Activated T-helper 17 cell treated with anti-CD3 and anti-CD28 coated beads, Interleukin-2, amount 50 U/mL, for 72 hours (primary cell): Measurements from ENCODE around the gene TBK1. TPM values are rescaled to one million over a fixed set of nuclear protein-coding genes. Genes with fewer than 3 reads are reported as not detected.
"Not testable (repeated sequence)": the region's sequence is repeated elsewhere in the genome, so short reads cannot be mapped to it uniquely, and the experiment has no call there.

ENCODE experiments used
- ATAC-seq: fragments of 150-1000 bp; cut with Tn5 transposase; replicated peaks from 2 replicates; pipeline ENCODE4 v1.10.0; 2021; ENCODE audit warnings: mild to moderate bottlenecking, moderate library complexity
- H3K27ac Mint-ChIP-seq: one replicate; pipeline ENCODE4 v1.8.0; 2022; ENCODE audit warnings: mixed read lengths
- H3K27me3 Mint-ChIP-seq: one replicate; pipeline ENCODE4 v1.8.0; 2022; ENCODE audit warnings: mixed read lengths
- H3K36me3 Mint-ChIP-seq: one replicate; pipeline ENCODE4 v1.8.0; 2022; ENCODE audit warnings: low read depth, mild to moderate bottlenecking, mixed read lengths
- H3K4me1 Mint-ChIP-seq: one replicate; pipeline ENCODE4 v1.8.0; 2022; ENCODE audit warnings: mixed read lengths
- H3K4me3 Mint-ChIP-seq: one replicate; pipeline ENCODE4 v1.8.0; 2022; ENCODE audit warnings: mild to moderate bottlenecking, mixed read lengths
- H3K9me3 Mint-ChIP-seq: one replicate; pipeline ENCODE4 v1.8.0; 2022; ENCODE audit warnings: mixed read lengths
- total RNA-seq, 2 donors: library from RNA; stranded (reverse); gene quantifications; one replicate each; pipeline ENCODE4 v1.2.3, GENCODE V29; 2022

The TBK1 gene
- total RNA-seq, 2 donors from 2014 or later, result 36.7 to 37.1 TPM

GRCh38 chr12:64496839-64497400 lies 45.0 kb downstream of the TBK1 start:
- Mint-ChIP-seq H3K27ac (peak overlapping the region; percentile 69), H3K4me3 (no peak overlapping the region), H3K36me3 (peaks cover 99% of the 10 kb centered on the region), H3K27me3 (no peaks in the 10 kb centered on the region), H3K9me3 (no peaks in the 10 kb centered on the region), H3K4me1 (peaks cover 6% of the 10 kb centered on the region)
- ATAC-seq, result peak; percentile 61

- peak overlapping the region; percentile 69 for H3K27ac Mint-ChIP-seq
- peaks cover 97% of the 10 kb centered on the region for H3K36me3 Mint-ChIP-seq
- peaks cover 6% of the 10 kb centered on the region for H3K4me1 Mint-ChIP-seq
- no peaks in the 10 kb centered on the region for H3K9me3 Mint-ChIP-seq
- H3K4me3 Mint-ChIP-seq, result no peak overlapping the region
- ATAC-seq, result peak; percentile 67
- no peaks in the 10 kb centered on the region for H3K27me3 Mint-ChIP-seq
Measured at GRCh38 chr12:64497484-64497883, 45.6 kb downstream of the TBK1 start.

- peak; percentile 31 for ATAC-seq
- Mint-ChIP-seq H3K4me3 (no peak overlapping the region), H3K27me3 (no peaks in the 10 kb centered on the region), H3K27ac (peak overlapping the region; percentile 69), H3K9me3 (no peaks in the 10 kb centered on the region), H3K36me3 (peaks cover 97% of the 10 kb centered on the region), H3K4me1 (peaks cover 6% of the 10 kb centered on the region)
Measured at GRCh38 chr12:64497903-64498302, 46.0 kb downstream of the TBK1 start.

GRCh38 chr12:64500394-64500793 lies 48.5 kb downstream of the TBK1 start:
- Mint-ChIP-seq H3K9me3 (no peaks in the 10 kb centered on the region), H3K4me3 (no peak overlapping the region), H3K4me1 (peaks cover under 1% of the 10 kb centered on the region), H3K27ac (no peak overlapping the region), H3K36me3 (peaks cover 73% of the 10 kb centered on the region), H3K27me3 (no peaks in the 10 kb centered on the region)
- ATAC-seq, result no peak

- Mint-ChIP-seq H3K9me3 (no peaks in the 10 kb centered on the region), H3K4me1 (no peaks in the 10 kb centered on the region), H3K36me3 (peaks cover 62% of the 10 kb centered on the region), H3K27ac (no peak overlapping the region), H3K27me3 (no peaks in the 10 kb centered on the region), H3K4me3 (no peak overlapping the region)
- ATAC-seq, result no peak
Measured at GRCh38 chr12:64501486-64501885, 49.6 kb downstream of the TBK1 start.

- no peak overlapping the region for H3K27ac Mint-ChIP-seq
- H3K4me1 Mint-ChIP-seq, result no peaks in the 10 kb centered on the region
Measured at GRCh38 chr12:64506955-64507354, 55.0 kb downstream of the TBK1 start.

GRCh38 chr12:64510667-64511066 lies 58.7 kb downstream of the TBK1 start:
- no peak for ATAC-seq
- no peak overlapping the region for H3K27ac Mint-ChIP-seq

More at GRCh38 chr12:64506955-64507354, 55.0 kb downstream of the TBK1 start:
- no peak for ATAC-seq
- Mint-ChIP-seq H3K27me3 (no peaks in the 10 kb centered on the region), H3K9me3 (no peaks in the 10 kb centered on the region), H3K4me3 (no peak overlapping the region), H3K36me3 (peaks cover 8% of the 10 kb centered on the region)

GRCh38 chr12:64518396-64518795 lies 66.5 kb downstream of the TBK1 start:
- H3K27me3 Mint-ChIP-seq, result no peaks in the 10 kb centered on the region
- H3K9me3 Mint-ChIP-seq, result no peaks in the 10 kb centered on the region
- peaks cover 4% of the 10 kb centered on the region for H3K4me1 Mint-ChIP-seq
- H3K27ac Mint-ChIP-seq, result no peak overlapping the region
- no peak for ATAC-seq
- H3K4me3 Mint-ChIP-seq, result no peak overlapping the region
- H3K36me3 Mint-ChIP-seq, result no peaks in the 10 kb centered on the region

More at GRCh38 chr12:64510667-64511066, 58.7 kb downstream of the TBK1 start:
- H3K4me3 Mint-ChIP-seq, result no peak overlapping the region
- H3K9me3 Mint-ChIP-seq, result no peaks in the 10 kb centered on the region
- H3K4me1 Mint-ChIP-seq, result no peaks in the 10 kb centered on the region
- H3K27me3 Mint-ChIP-seq, result no peaks in the 10 kb centered on the region
- H3K36me3 Mint-ChIP-seq, result no peaks in the 10 kb centered on the region

- H3K27me3 Mint-ChIP-seq, result no peaks in the 10 kb centered on the region
- no peak for ATAC-seq
- no peaks in the 10 kb centered on the region for H3K9me3 Mint-ChIP-seq
- H3K4me3 Mint-ChIP-seq, result no peak overlapping the region
- no peaks in the 10 kb centered on the region for H3K36me3 Mint-ChIP-seq
- no peak overlapping the region for H3K27ac Mint-ChIP-seq
- H3K4me1 Mint-ChIP-seq, result peaks cover 4% of the 10 kb centered on the region
Measured at GRCh38 chr12:64521833-64522232, 69.9 kb downstream of the TBK1 start.

GRCh38 chr12:64522316-64522715 lies 70.4 kb downstream of the TBK1 start:
- Mint-ChIP-seq H3K27ac (no peak overlapping the region), H3K4me3 (no peak overlapping the region), H3K9me3 (no peaks in the 10 kb centered on the region), H3K36me3 (no peaks in the 10 kb centered on the region), H3K4me1 (peaks cover 4% of the 10 kb centered on the region), H3K27me3 (no peaks in the 10 kb centered on the region)
- ATAC-seq, result peak; percentile 19

- Mint-ChIP-seq H3K9me3 (no peaks in the 10 kb centered on the region), H3K4me3 (no peak overlapping the region), H3K36me3 (no peaks in the 10 kb centered on the region), H3K27me3 (no peaks in the 10 kb centered on the region), H3K27ac (no peak overlapping the region), H3K4me1 (peaks cover 4% of the 10 kb centered on the region)
- ATAC-seq, result no peak
Measured at GRCh38 chr12:64522807-64523206, 70.9 kb downstream of the TBK1 start.

- not testable (repeated sequence) for H3K27ac Mint-ChIP-seq, H3K4me3 Mint-ChIP-seq, H3K9me3 Mint-ChIP-seq, H3K27me3 Mint-ChIP-seq, ATAC-seq, H3K4me1 Mint-ChIP-seq, H3K36me3 Mint-ChIP-seq
Measured at GRCh38 chr12:64523565-64524444, 71.9 kb downstream of the TBK1 start.

GRCh38 chr12:64525461-64526160 lies 73.7 kb downstream of the TBK1 start:
- Mint-ChIP-seq H3K9me3 (no peaks in the 10 kb centered on the region), H3K27me3 (no peaks in the 10 kb centered on the region), H3K4me3 (no peak overlapping the region), H3K36me3 (no peaks in the 10 kb centered on the region), H3K27ac (no peak overlapping the region), H3K4me1 (peaks cover 4% of the 10 kb centered on the region)
- no peak for ATAC-seq

GRCh38 chr12:64526859-64527258 lies 74.9 kb downstream of the TBK1 start:
- ATAC-seq, result no peak
- H3K36me3 Mint-ChIP-seq, result no peaks in the 10 kb centered on the region
- H3K9me3 Mint-ChIP-seq, result no peaks in the 10 kb centered on the region
- H3K27ac Mint-ChIP-seq, result no peak overlapping the region
- no peak overlapping the region for H3K4me3 Mint-ChIP-seq
- no peaks in the 10 kb centered on the region for H3K27me3 Mint-ChIP-seq
- H3K4me1 Mint-ChIP-seq, result peaks cover 4% of the 10 kb centered on the region

GRCh38 chr12:64528616-64529015 lies 76.7 kb downstream of the TBK1 start:
- no peak overlapping the region for H3K27ac Mint-ChIP-seq
- no peaks in the 10 kb centered on the region for H3K4me1 Mint-ChIP-seq
- H3K27me3 Mint-ChIP-seq, result no peaks in the 10 kb centered on the region
- no peak overlapping the region for H3K4me3 Mint-ChIP-seq
- no peak for ATAC-seq
- H3K36me3 Mint-ChIP-seq, result no peaks in the 10 kb centered on the region
- H3K9me3 Mint-ChIP-seq, result no peaks in the 10 kb centered on the region
